ENCODE results near the gene RUNX3.

DNA sequence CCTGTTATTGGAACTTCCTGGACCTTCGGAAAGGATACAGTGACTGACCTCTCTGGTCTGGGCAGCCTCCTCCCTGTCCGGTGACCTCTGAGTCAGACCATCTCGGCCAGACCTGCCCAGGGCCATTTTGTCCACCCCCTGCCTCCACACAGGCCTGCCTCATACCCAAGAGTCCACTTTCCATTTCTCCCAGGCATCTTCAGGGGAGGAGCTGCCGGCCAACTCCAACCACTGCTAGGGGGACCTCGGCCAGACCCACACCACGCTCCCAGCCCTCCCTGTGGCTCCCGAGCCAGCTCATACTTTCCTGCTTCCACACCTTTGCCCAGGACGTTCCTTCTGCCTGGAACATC lies 29.5 kb upstream of the RUNX3 start:
- TF ChIP-seq CTCF (IDR thresholded peaks at IDR 0.05; ENCODE audit: low read depth, low read length, poor library complexity, severe bottlenecking) (no peak), EZH2phosphoT487 (IDR thresholded peaks at IDR 0.05; ENCODE audit: borderline replicate concordance, low read length) (no peak)
